Measurements from ENCODE around the gene SCAMP1. TPM values are rescaled to one million over a fixed set of nuclear protein-coding genes. Genes with fewer than 3 reads are reported as not detected.

The SCAMP1 gene
- total and polyA plus RNA-seq, 5 donors from 2014 or later: 22.1 to 44.8 (median 41.2) TPM

GRCh38 chr5:78512435-78512834, 152.0 kb downstream of the SCAMP1 start:
- H3K4me3 ChIP-seq (ENCODE audit: low read depth, low read length): no peak overlapping the region
- no peaks in the 10 kb centered on the region for H3K9me3 ChIP-seq (ENCODE audit: control insufficient read depth in 2 of 2, low read length in 2 of 2)
- H3K27ac Mint-ChIP-seq: no peak overlapping the region
- peaks cover 16% of the 10 kb centered on the region for H3K4me1 ChIP-seq (ENCODE audit: control insufficient read depth, insufficient read depth, low read length, poor library complexity, severe bottlenecking)
- H3K36me3 ChIP-seq (ENCODE audit: control insufficient read depth, insufficient read depth, low read length): no peaks in the 10 kb centered on the region
- peaks cover 68% of the 10 kb centered on the region for H3K27me3 Mint-ChIP-seq
- H3K9me3 Mint-ChIP-seq: peaks cover 0 to 5% (median 0%) of the 10 kb centered on the region in 7 donors
- no peak overlapping the region for H3K4me3 Mint-ChIP-seq
- H3K36me3 Mint-ChIP-seq: no peaks in the 10 kb centered on the region
- peaks cover 36% of the 10 kb centered on the region for H3K27me3 ChIP-seq (ENCODE audit: control insufficient read depth, insufficient read depth, low read length)
- DNase-seq: no peak
- no peak for ATAC-seq (ENCODE audit: low read depth in 2 of 2)
- no peak overlapping the region for H3K27ac ChIP-seq (ENCODE audit: insufficient read depth, low read length, poor library complexity, severe bottlenecking)
- peaks cover 0 to 17% (median 7%) of the 10 kb centered on the region in 4 donors for H3K4me1 Mint-ChIP-seq

GRCh38 chr5:78513441-78513840, 153.0 kb downstream of the SCAMP1 start:
- no peaks in the 10 kb centered on the region for H3K36me3 ChIP-seq (ENCODE audit: control insufficient read depth, insufficient read depth, low read length)
- Mint-ChIP-seq H3K4me3 (no peak overlapping the region), H3K9me3 (peaks cover 0 to 8% (median 0%) of the 10 kb centered on the region in 7 donors), H3K27me3 (peaks cover 71% of the 10 kb centered on the region), H3K4me1 (peaks cover 0 to 17% (median 7%) of the 10 kb centered on the region in 4 donors), H3K36me3 (no peaks in the 10 kb centered on the region), H3K27ac (no peak overlapping the region)
- H3K27ac ChIP-seq (ENCODE audit: insufficient read depth, low read length, poor library complexity, severe bottlenecking): no peak overlapping the region
- H3K4me3 ChIP-seq (ENCODE audit: low read depth, low read length): no peak overlapping the region
- ATAC-seq (ENCODE audit: low read depth in 2 of 2) (no peak), DNase-seq (no peak)
- no peaks in the 10 kb centered on the region for H3K9me3 ChIP-seq (ENCODE audit: control insufficient read depth in 2 of 2, low read length in 2 of 2)
- peaks cover 31% of the 10 kb centered on the region for H3K27me3 ChIP-seq (ENCODE audit: control insufficient read depth, insufficient read depth, low read length)
- peaks cover 16% of the 10 kb centered on the region for H3K4me1 ChIP-seq (ENCODE audit: control insufficient read depth, insufficient read depth, low read length, poor library complexity, severe bottlenecking)

GRCh38 chr5:78514427-78515330, 154.3 kb downstream of the SCAMP1 start:
- Mint-ChIP-seq H3K36me3 (no peaks in the 10 kb centered on the region), H3K4me3 (no peak overlapping the region), H3K27me3 (peaks cover 71% of the 10 kb centered on the region), H3K27ac (no peak overlapping the region), H3K9me3 (peaks cover 0 to 8% (median 0%) of the 10 kb centered on the region in 7 donors), H3K4me1 (peaks cover 0 to 7% (median 1%) of the 10 kb centered on the region in 4 donors)
- DNase-seq (no peak), ATAC-seq (ENCODE audit: low read depth in 2 of 2) (no peak)
- H3K4me3 ChIP-seq (ENCODE audit: low read depth, low read length): no peak overlapping the region
- no peaks in the 10 kb centered on the region for H3K9me3 ChIP-seq (ENCODE audit: control insufficient read depth in 2 of 2, low read length in 2 of 2)
- no peak overlapping the region for H3K27ac ChIP-seq (ENCODE audit: insufficient read depth, low read length, poor library complexity, severe bottlenecking)
- H3K4me1 ChIP-seq (ENCODE audit: control insufficient read depth, insufficient read depth, low read length, poor library complexity, severe bottlenecking): peaks cover 11% of the 10 kb centered on the region
- peaks cover 32% of the 10 kb centered on the region for H3K27me3 ChIP-seq (ENCODE audit: control insufficient read depth, insufficient read depth, low read length)
- no peaks in the 10 kb centered on the region for H3K36me3 ChIP-seq (ENCODE audit: control insufficient read depth, insufficient read depth, low read length)

- Mint-ChIP-seq H3K27ac (no peak overlapping the region), H3K36me3 (no peaks in the 10 kb centered on the region), H3K4me1 (peaks cover 0 to 1% (median 0%) of the 10 kb centered on the region in 4 donors), H3K27me3 (peaks cover 70% of the 10 kb centered on the region), H3K4me3 (no peak overlapping the region), H3K9me3 (peaks cover 0 to 8% (median 0%) of the 10 kb centered on the region in 7 donors)
- Histone ChIP-seq H3K27me3 (ENCODE audit: control insufficient read depth, insufficient read depth, low read length) (peaks cover 28% of the 10 kb centered on the region), H3K4me1 (ENCODE audit: control insufficient read depth, insufficient read depth, low read length, poor library complexity, severe bottlenecking) (peaks cover 1% of the 10 kb centered on the region), H3K27ac (ENCODE audit: insufficient read depth, low read length, poor library complexity, severe bottlenecking) (no peak overlapping the region), H3K4me3 (ENCODE audit: low read depth, low read length) (no peak overlapping the region), H3K9me3 (ENCODE audit: control insufficient read depth in 2 of 2, low read length in 2 of 2) (no peaks in the 10 kb centered on the region), H3K36me3 (ENCODE audit: control insufficient read depth, insufficient read depth, low read length) (no peaks in the 10 kb centered on the region)
- no peak for ATAC-seq (ENCODE audit: low read depth in 2 of 2)
- no peak for DNase-seq
Observed at GRCh38 chr5:78515670-78516069, 155.3 kb downstream of the SCAMP1 start.

- H3K27me3 Mint-ChIP-seq: peaks cover 62% of the 10 kb centered on the region
Observed at GRCh38 chr5:78518365-78519197, 158.2 kb downstream of the SCAMP1 start.

GRCh38 chr5:78519198-78519941, 159.0 kb downstream of the SCAMP1 start:
- no peaks in the 10 kb centered on the region for H3K36me3 ChIP-seq (ENCODE audit: control insufficient read depth, insufficient read depth, low read length)
- no peak overlapping the region for H3K27ac ChIP-seq (ENCODE audit: insufficient read depth, low read length, poor library complexity, severe bottlenecking)
- no peaks in the 10 kb centered on the region for H3K4me1 Mint-ChIP-seq
- H3K9me3 Mint-ChIP-seq: peaks cover 0 to 8% (median 0%) of the 10 kb centered on the region in 7 donors
- H3K27ac Mint-ChIP-seq: no peak overlapping the region
- no peaks in the 10 kb centered on the region for H3K4me1 ChIP-seq (ENCODE audit: control insufficient read depth, insufficient read depth, low read length, poor library complexity, severe bottlenecking)
- H3K27me3 ChIP-seq (ENCODE audit: control insufficient read depth, insufficient read depth, low read length): peaks cover 16% of the 10 kb centered on the region
- no peak overlapping the region for H3K4me3 ChIP-seq (ENCODE audit: low read depth, low read length)
- no peak for ATAC-seq (ENCODE audit: low read depth in 2 of 2)
- no peaks in the 10 kb centered on the region for H3K36me3 Mint-ChIP-seq
- no peak for DNase-seq
- no peak overlapping the region for H3K4me3 Mint-ChIP-seq
- H3K27me3 Mint-ChIP-seq: peaks cover 58% of the 10 kb centered on the region
- no peaks in the 10 kb centered on the region for H3K9me3 ChIP-seq (ENCODE audit: control insufficient read depth in 2 of 2, low read length in 2 of 2)

More at GRCh38 chr5:78518365-78519197, 158.2 kb downstream of the SCAMP1 start:
- no peak for ATAC-seq (ENCODE audit: low read depth in 2 of 2)
- H3K4me1 ChIP-seq (ENCODE audit: control insufficient read depth, insufficient read depth, low read length, poor library complexity, severe bottlenecking): no peaks in the 10 kb centered on the region
- H3K27ac ChIP-seq (ENCODE audit: insufficient read depth, low read length, poor library complexity, severe bottlenecking): no peak overlapping the region
- H3K36me3 Mint-ChIP-seq: no peaks in the 10 kb centered on the region
- H3K9me3 Mint-ChIP-seq: peaks cover 0 to 8% (median 0%) of the 10 kb centered on the region in 7 donors
- H3K4me3 Mint-ChIP-seq: no peak overlapping the region
- H3K4me3 ChIP-seq (ENCODE audit: low read depth, low read length): no peak overlapping the region
- H3K27me3 ChIP-seq (ENCODE audit: control insufficient read depth, insufficient read depth, low read length): peaks cover 16% of the 10 kb centered on the region
- no peak overlapping the region for H3K27ac Mint-ChIP-seq
- no peaks in the 10 kb centered on the region for H3K4me1 Mint-ChIP-seq
- H3K9me3 ChIP-seq (ENCODE audit: control insufficient read depth in 2 of 2, low read length in 2 of 2): no peaks in the 10 kb centered on the region
- H3K36me3 ChIP-seq (ENCODE audit: control insufficient read depth, insufficient read depth, low read length): no peaks in the 10 kb centered on the region
- no peak for DNase-seq

GRCh38 chr5:78521455-78521854, 161.0 kb downstream of the SCAMP1 start:
- ATAC-seq (ENCODE audit: low read depth in 2 of 2) (no peak), DNase-seq (no peak)
- Mint-ChIP-seq H3K4me3 (no peak overlapping the region), H3K27ac (no peak overlapping the region), H3K27me3 (peaks cover 37% of the 10 kb centered on the region), H3K9me3 (peaks cover 0 to 8% (median 0%) of the 10 kb centered on the region in 7 donors), H3K4me1 (peaks cover 2 to 16% (median 8%) of the 10 kb centered on the region in 4 donors), H3K36me3 (no peaks in the 10 kb centered on the region)
- Histone ChIP-seq H3K4me1 (ENCODE audit: control insufficient read depth, insufficient read depth, low read length, poor library complexity, severe bottlenecking) (peaks cover 8% of the 10 kb centered on the region), H3K36me3 (ENCODE audit: control insufficient read depth, insufficient read depth, low read length) (no peaks in the 10 kb centered on the region), H3K27ac (ENCODE audit: insufficient read depth, low read length, poor library complexity, severe bottlenecking) (no peak overlapping the region), H3K27me3 (ENCODE audit: control insufficient read depth, insufficient read depth, low read length) (peaks cover 9% of the 10 kb centered on the region), H3K4me3 (ENCODE audit: low read depth, low read length) (no peak overlapping the region), H3K9me3 (ENCODE audit: control insufficient read depth in 2 of 2, low read length in 2 of 2) (no peaks in the 10 kb centered on the region)

Data from CD4-positive, CD25-positive, alpha-beta regulatory T cell (primary cell).